GM18505 (cell line): Measurements from ENCODE around the gene AATF.

Source experiments
- ATAC-seq: cut with Tn5 transposase; IDR thresholded peaks from one replicate; pipeline ENCODE4 v1.9.1; 2021; ENCODE audit not compliant: unreplicated experiment
- POLR2A ChIP-seq: IDR thresholded peaks from 4 replicates; pipeline ENCODE4 v1.6.1; 2011; ENCODE audit warnings: borderline replicate concordance; ENCODE audit not compliant: insufficient read depth, insufficient read length; ENCODE audit errors: extremely low read depth

The AATF gene

DNA sequence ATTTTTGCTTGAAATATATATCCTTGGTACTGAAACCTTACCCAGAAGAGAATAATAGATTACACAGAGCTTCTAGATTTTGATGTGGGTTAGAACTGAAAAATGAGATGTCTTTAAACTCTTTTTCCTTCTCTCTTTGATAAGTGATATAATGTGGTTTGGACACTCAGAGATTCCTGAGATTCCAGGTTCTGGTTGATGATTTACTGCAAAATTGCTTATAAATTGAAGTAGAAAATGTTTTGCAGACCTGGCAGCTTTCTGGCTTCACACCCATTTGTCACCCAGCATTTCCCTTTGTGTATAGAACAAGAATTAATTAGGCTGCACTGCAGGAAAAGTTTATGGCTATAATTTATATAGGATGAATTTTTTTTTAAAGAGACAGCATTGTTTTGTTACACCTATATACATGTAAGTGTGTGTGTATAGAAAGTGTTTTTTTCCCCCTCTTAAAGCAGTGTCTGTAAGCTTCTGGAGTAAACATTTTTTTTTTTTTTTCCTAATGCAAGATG is 23.5 kb downstream of the AATF start:
- TF ChIP-seq POLR2A: no peak
- no peak for ATAC-seq

DNA sequence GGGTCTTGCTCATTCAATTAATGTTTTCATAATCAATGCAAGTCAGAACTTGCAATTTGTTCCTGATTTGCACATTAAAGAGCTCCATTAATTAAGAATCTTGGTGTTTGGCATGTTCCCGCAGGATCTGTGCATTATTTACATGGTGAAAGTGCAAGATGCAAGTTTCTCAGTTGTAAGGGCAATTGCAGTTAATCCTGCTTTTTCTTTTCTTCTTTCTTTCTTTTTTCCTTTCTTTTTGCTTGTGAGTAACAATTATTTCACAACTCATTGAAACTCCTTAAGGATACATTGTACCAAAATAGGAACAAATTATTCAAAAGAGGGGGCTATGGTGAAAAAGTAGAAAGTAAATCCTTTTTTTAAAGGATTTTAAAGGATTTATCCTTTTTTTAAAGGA is 24.2 kb downstream of the AATF start:
- TF ChIP-seq POLR2A: no peak
- no peak for ATAC-seq

DNA sequence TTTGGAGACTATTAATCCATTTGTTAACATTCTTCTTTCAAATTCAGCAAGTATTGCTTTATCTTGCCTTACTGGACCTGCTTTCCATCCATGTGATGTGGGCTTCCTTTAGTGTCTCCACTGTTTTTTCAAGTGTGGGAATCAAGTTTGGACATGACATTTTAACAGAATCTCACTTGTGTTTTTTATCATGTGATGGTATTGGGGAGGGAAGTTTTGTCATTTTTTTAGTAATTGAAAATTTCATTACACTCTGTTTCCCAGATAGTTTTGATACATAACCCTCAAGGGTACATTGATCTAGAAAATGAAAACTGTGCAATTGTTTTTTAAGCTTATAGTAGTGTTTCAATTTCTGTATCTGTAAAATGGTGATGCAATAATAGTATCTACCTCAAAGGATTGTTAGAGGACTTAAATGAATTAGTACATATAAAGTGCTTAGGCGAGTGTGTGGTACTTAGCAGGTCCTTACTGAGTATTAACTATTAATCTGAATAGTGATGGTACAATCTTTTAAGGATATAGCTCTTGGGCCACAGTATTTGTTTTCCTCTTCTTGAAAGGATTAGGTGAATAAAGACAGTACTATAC is 27.3 kb downstream of the AATF start:
- no peak for TF ChIP-seq POLR2A
- no peak for ATAC-seq

DNA sequence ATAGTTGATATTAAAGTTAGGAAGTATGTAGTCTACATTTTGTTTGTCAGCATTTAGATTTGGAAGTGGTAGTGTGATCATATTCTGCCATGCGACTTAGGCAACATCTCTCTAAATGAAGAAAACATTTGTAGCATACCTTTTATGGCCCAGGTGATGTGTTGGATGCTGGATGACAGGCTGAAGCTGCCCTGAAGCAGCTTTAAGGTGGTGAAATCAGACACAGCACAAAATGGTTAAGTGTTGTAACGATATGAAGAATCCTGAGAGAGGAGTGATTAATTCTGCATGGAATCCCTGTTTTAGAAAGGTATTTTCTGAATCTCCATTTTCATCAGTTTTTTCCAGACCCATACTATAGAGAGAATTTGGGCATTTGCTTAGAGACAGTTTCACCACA is 28.3 kb downstream of the AATF start:
- ATAC-seq: no peak
- no peak for TF ChIP-seq POLR2A

DNA sequence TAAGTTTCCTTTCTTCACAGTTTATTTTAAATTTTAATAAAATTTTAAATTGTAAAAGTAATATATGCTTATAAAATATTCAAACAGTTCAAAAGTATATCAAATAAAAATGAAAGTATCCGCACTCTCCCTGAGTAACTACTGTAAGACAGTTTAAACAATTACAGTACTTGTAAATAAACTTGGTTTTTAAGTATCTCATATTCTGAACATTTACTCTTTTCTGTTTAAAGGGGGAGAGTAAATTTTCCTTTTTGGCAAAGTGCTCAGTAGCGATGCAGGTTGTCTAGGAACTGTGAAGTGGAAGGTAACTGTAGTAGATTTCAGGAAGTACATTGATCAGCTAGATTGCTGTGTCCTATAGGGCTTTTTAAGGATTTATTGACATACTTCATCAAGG is 28.8 kb downstream of the AATF start:
- no peak for TF ChIP-seq POLR2A
- ATAC-seq: no peak

DNA sequence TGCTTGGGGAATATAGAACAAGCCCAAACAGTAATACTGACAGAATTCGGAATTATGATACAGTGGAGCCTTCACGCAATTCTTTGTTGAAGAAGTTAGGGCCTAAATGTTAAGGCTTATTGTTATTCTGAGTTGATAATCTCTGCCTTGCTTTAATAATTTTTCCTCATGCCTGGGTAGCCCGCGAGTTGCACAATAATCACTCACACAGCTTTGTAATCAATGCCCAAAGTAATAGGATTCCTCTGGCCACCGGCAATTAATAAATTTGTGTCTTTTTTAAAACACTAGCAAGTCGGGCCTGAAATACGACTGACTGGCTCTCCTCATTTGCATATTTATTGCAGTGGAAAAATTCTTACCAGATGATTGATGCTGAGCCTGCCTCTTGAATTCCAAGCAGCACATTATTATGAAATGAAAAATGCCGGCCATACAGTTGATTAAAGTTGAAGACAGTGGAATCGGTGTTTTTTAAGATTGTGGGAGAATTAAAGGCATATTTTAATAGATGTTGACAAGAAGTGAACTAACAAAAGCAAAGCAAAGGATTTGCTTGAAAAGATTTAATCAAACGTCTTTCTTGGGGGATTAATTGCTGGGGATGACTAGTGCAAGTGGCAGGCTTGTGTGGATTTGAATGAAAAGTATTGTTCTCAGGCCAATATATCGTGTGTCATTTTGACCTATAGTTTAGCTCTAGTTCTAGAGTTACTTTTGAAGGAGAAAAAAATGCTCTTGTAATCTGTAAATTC is 30.2 kb downstream of the AATF start:
- ATAC-seq: no peak
- TF ChIP-seq POLR2A: no peak

DNA sequence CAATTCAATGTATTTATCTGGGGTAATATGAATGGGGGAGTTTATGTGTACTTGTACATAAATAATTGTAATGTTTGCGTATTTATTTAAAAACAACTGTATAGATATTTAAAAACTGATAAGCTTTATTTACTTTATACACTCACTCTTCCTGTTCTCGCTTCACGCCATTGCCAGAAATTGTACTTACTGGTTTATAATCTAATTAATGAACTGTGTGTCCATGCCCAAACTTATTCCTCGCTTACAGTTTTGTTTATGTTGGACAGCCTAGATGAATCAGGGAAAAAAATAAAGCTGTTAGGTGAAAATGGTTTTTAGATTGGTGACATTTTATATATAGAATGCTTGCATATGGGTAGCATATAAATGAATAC is 30.8 kb downstream of the AATF start:
- no peak for ATAC-seq
- TF ChIP-seq POLR2A: no peak

DNA sequence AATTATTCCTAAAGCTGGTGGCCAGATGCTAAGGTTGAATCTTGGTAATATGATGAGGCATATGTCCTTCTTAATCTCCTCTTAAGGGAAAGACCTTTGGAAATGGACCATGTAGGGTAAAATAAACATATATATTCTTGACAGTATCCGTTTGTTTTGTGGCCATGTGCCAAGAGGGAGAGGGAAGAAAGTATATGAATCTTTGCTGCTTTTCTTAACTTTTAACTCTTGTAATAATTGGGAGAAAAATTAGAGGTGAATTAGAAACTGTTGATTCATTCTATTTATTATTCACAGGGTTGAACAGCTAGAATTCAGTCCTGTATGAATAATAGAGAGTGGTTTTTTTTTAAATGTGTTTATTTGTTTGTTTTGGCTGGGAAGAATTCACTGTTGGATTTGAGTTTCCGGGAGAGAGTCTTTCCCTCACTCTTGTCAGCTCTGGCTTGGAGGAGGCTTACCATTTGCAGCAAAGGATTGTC is 31.6 kb downstream of the AATF start:
- TF ChIP-seq POLR2A: no peak
- no peak for ATAC-seq

DNA sequence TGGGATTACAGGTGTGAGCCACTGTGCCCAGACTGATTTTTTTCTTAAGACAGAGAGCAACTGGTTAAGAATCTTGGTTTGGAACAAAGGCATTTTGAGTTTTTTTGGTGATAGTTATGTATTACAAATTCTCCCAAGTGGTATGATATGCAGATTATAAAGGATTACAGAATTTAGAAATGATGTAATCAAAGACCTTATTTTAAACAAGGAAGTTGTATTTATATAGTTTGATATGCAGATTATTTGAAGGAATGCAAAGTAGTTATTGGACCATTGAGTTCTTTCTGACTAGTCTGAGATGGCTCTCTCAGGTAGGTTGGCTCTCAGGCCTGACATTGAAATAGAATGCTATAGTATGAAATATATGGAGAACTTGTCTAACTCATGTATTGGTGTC is 34.9 kb downstream of the AATF start:
- no peak for TF ChIP-seq POLR2A

DNA sequence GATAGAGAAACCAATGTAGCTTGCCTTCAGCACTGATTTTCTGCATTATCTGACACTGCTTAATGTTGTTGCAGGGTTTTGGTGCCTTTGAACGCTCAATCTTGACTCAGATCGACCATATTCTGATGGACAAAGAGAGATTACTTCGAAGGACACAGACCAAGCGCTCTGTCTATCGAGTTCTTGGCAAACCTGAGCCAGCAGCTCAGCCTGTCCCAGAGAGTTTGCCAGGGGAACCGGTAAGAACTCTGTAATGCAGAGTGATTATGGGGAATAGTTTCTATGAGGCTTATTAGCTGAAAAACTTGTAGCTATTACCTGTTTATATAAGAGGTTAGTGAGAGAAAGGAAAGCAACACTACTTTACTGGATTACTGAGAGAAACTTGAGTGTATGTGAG is 40.4 kb downstream of the AATF start:
- no peak for TF ChIP-seq POLR2A

More for the DNA sequence above, 34.9 kb downstream of the AATF start:
- ATAC-seq: no peak

DNA sequence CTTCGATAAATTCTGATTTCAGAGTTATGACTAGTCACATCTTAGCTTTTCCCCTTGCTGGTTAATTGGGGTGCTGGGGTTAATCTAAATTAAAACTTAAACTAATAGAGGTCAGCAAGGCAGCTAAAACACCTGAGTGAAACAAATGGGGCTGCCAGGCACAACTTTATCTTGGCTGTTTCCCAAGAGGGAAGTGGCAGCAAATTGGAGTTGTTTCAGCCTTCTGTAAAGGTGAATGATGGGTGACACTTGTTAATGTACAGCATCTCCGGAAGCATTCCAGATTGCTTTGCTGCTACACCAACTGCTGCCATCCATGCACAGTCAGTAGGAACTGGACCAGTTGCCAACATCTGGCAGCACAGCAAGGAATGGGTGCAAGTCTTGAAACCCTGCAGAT is 43.9 kb downstream of the AATF start:
- ATAC-seq: no peak
- no peak for TF ChIP-seq POLR2A

More for the DNA sequence above, 40.4 kb downstream of the AATF start:
- ATAC-seq: no peak

DNA sequence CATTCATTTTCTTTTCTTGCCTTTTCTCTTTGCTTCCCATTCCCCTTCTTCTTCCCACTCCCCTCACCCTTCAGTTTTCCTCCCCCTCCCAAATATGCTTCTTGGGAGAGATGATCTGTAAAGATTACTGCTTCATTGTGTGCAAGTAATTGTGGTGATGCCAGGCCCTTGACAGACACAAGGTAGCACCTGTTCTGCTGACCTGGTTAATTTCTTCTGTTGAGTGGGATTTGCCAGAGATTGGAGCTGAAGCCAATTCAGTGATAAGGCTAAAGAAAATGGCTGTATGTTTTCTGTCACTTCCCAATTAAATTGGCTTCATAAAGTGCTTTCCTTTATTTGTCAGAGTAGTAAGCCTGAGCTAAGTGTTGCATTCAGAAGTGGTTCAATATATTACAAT is 44.5 kb downstream of the AATF start:
- ATAC-seq: no peak
- no peak for TF ChIP-seq POLR2A

DNA sequence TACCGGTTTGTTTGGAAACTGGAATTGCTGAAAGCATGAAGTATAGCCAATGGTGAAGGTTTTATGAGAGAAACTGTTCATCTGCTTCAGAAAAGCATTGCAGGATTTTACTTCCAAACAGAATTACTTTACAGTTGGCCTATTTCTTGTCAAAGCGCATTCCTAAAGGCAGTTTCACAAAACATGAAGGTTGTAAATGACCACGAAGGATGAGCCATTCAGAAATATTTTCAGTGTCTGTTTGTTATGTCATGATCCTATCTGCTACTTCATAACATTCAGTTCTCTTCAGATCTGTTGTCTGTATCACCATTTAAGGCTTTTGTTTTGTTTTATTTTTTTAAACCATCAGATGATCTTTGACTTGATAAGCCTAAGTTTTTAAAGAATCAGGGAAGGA is 45.7 kb downstream of the AATF start:
- no peak for TF ChIP-seq POLR2A
- ATAC-seq: no peak

DNA sequence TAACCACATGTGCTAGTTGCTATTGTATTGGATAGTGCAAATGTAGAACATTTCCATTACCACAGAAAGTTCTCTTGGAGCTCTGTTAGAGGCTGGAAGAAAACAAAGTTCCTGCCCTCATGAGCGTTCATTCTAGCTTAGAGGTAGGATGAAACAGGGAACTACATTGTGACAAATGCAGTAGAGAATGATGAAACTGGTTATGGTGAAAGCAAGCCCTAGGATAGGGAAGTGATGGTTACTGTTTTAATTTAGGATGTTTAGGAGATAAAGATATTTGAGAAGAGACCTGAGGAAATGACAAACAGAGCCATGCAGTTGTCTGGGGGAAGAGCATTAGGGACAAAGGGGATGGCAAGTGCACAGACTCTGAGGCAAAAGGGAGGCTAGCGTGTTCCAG is 50.7 kb downstream of the AATF start:
- ATAC-seq: no peak
- no peak for TF ChIP-seq POLR2A
